Stimulated activated CD8-positive, alpha-beta memory T cell treated with anti-CD3 and anti-CD28 coated beads, Interleukin-15, amount 100 ng/mL, for 1 hour (primary cell): ENCODE measurements around the gene KDM3A.

Source experiments
- DNase-seq: peaks from one replicate; pipeline ENCODE4 v3.0.0-alpha.2; 2020; ENCODE audit warnings: low read depth

Gene KDM3A

DNA sequence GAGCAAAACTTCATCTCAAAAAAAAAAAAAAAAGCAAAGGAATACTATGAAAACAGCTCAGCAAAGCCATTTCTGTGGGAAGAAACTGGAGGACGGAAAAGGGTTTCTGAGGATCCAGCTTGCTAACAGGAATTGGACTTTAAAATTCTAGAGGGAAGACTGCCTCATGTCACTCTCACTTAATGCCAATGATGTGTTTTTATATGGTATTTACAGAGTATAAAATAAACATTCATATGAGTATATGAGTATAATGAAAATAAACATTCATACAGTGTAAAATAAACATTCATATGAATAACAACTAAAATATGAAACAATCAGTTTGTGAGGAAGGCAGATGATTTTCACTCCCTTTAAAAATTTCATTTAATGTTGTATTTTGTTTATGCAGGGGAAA lies 78.2 kb downstream of the KDM3A start:
- DNase-seq = no peak

DNA sequence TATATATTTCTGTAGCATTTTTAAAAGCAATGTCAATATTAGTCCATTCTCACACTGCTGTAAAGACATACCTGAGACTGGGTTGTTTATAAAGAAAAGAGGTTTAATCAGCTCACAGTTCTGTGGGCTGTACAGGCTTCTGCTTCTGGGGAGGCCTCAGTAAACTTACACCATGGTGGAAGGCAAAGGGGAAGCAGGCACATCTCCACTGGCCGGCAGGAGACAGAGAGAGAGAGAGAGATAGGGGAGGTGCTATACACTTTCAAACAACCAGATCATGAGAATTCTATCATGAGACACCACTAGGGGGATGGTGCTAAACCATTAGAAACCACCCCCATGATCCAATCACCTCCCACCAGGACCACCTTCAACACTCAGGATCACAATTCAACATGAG lies 79.0 kb downstream of the KDM3A start:
- DNase-seq = no peak

DNA sequence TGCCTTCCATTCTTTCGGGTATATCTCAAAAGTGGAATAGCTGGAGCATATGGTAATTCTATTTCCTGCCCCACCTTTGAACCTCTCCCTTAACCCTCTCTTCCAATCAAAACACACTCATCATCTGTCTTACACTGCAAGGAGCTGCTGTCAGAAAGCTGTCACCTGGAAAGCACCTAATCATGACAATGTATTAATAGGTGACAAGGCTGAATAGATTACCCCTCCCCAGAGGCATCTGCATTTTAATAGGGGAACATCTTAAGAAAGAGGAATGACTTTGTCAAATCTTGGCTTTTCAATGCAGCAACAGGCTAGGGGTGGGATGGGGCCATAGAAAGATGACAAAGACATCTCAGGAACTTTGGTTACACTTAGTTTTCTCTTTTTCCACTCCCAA lies 80.8 kb downstream of the KDM3A start:
- no peak for DNase-seq

DNA sequence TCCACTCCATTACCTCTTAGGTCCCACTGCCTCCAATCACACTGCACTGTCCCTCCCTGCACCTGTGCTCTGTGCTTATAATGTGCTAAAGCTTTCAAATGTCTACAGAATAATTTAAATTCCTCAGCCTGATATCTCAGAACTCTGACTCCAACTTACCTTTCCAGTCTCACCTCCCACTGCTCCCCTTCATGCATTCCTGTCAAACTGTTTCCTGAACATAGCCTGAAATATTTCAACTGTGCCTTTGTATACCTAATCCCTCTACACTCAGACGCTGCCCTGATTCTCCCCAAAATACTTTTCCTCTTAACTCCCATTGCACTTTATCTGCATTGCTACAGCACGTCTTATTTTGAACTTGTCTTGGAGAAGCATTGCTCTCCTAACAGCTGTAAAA lies 81.5 kb downstream of the KDM3A start:
- no peak for DNase-seq

DNA sequence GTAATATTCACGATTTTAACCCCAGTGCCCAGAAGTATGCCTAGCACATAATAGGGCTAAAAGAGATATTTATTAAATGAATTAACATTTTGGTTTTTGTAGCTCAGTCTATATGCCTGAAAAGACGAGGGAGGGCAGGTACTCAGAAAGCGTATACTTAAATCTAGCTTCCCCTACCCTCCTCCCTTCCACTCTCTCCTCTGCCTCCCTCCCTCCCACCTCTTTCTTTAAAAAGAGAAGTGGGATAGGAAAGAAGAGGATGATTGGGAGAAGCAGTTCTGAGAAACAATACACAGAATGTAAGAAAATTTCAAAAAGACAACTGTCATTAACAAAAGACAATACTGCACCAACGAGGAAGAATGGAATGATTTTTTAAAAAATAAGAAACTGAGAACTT lies 82.3 kb downstream of the KDM3A start:
- no peak for DNase-seq

DNA sequence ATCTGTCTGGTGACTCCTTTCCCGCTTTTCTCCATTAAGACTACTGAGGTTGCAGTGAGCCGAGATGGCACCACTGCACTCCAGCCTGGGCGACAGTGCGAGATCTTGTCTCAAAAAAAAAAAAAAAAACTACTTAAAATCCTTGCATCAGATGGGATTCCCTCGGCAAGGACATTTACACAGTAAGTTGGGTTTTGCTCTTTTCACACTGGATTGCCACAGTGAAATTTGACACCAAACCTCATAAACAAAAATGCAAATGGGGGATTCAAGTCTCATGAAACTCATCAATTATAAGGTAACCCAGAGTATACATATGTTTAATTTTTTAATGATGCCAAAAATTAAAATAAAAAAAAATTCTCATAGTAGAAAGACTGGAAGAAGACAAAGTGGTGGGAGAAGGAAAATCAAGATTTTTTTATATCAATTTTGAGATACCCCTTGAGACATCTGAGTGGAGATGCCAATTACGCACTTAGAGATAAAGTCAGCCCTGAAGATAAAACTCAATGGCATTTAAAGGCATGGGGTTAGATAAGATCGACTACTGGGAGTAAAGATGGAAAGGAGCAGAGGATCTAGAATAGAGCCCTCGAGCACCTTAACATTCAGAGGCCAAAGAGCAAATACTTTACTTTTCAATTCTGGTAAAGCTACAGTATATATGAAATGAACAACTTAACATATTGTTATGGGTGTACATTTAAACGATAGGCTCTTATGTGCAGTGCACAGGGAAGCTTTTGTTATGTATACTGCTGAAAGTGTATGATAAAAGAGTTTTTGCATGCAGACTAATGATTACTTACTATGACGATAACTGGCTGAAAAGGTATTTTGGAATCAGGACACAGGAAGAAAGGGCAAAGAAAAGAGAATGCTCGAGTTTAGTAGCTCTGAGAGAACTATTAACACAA lies 84.5 kb downstream of the KDM3A start:
- DNase-seq = no peak

DNA sequence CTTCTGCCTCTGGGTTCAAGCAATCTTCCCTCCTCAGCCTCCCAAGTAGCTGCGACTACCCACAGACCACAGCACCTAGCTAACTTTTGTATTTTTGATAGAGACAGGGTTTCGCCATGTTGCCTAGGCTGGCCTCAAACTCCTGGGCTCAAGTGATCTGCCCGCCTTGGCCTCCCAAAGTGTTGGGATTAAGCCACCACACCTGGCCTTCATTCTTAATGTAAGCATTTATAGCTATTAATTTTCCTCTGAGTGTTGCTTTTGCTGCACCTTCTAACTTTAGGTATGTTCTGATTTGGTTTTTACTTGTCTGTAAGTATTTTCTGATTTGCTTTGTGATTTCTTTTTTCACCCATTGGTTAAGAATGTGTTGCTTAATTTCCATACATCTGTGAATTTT lies 92.4 kb downstream of the KDM3A start:
- no peak for DNase-seq

DNA sequence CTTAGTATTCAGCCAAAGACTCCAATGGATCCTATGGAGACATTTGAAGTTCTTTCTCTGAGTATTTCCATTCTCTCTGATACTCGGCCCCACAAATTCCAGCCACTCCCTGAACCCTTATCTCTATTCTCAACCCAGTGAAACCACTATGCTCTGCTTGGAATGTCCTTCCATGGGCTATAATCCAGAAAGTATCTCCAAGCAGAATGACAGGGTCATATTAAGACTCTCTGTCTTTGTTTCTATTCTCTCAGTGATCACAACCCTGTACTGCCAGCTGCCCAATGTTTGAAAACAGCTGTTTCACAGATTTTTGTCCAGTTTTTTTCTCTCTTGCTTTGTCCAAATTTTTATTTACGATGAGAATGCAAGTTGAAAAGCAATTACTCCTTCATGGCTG lies 100.2 kb downstream of the KDM3A start:
- DNase-seq = no peak
